Measurements from ENCODE around the gene OBSCN. TPM values are rescaled to one million over a fixed set of nuclear protein-coding genes. Genes with fewer than 3 reads are reported as not detected.

Gene OBSCN
- total RNA-seq, 1 experiment from 2014 or later, result 5.6 TPM

DNA sequence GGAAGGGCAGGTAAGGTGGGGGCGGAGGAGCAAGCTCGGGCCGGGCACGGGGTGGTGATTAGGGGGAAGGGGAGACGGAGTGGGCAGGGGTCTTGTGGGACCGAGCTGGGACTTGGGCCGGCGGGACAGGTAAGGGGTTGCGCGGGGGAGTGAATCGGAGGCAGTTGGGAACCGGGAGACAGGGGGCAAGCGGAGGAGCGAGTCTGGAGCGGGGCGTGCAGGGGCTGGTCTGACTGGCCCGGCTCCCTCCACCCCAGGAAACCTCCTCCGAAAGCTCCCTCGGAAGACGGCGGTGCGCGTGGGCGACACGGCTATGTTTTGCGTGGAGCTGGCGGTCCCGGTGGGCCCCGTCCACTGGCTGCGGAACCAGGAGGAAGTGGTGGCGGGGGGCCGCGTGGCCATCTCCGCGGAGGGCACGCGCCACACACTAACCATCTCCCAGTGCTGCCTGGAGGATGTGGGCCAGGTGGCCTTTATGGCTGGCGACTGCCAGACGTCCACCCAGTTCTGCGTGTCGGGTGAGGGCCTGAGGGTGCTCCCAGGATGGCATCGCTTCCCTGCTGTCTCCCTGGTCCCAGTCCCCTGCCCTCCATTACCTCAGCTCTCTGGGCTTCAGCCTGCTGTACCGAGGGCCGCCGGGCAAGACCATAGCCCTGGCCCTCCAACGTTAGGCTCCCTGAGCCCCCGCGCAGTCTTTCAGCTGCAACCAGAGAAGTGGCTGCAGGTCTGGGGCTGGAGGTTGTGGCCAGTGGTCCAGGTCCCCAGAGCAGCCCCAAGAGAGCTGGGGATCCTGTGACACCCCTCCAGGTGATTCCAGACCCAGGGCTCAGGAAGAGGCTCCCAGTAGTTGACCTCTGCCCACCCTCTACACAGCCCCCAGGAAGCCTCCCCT lies 6.3 kb downstream of the OBSCN start:
- Mint-ChIP-seq H3K27ac (ENCODE audit: unreplicated experiment) (no peak overlapping the region), H3K4me1 (ENCODE audit: low read depth, unreplicated experiment) (no peaks in the 10 kb centered on the region), H3K9me3 (ENCODE audit: unreplicated experiment) (no peaks in the 10 kb centered on the region), H3K36me3 (ENCODE audit: insufficient read depth, unreplicated experiment) (no peaks in the 10 kb centered on the region), H3K4me3 (ENCODE audit: unreplicated experiment) (peak overlapping the region; percentile 73), H3K27me3 (ENCODE audit: insufficient read depth, unreplicated experiment) (no peaks in the 10 kb centered on the region)
- POLR2A ChIA-PET, result no interaction called here
- peak overlapping the region; percentile 54 for H3K4me3 ChIP-seq (ENCODE audit: low read depth, low read length)
- no peaks in the 10 kb centered on the region for H3K36me3 ChIP-seq (ENCODE audit: control insufficient read depth, insufficient read depth, low read length)
- TF ChIP-seq, protein P1, sequence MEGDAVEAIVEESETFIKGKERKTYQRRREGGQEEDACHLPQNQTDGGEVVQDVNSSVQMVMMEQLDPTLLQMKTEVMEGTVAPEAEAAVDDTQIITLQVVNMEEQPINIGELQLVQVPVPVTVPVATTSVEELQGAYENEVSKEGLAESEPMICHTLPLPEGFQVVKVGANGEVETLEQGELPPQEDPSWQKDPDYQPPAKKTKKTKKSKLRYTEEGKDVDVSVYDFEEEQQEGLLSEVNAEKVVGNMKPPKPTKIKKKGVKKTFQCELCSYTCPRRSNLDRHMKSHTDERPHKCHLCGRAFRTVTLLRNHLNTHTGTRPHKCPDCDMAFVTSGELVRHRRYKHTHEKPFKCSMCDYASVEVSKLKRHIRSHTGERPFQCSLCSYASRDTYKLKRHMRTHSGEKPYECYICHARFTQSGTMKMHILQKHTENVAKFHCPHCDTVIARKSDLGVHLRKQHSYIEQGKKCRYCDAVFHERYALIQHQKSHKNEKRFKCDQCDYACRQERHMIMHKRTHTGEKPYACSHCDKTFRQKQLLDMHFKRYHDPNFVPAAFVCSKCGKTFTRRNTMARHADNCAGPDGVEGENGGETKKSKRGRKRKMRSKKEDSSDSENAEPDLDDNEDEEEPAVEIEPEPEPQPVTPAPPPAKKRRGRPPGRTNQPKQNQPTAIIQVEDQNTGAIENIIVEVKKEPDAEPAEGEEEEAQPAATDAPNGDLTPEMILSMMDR (IDR thresholded peaks at IDR 0.05; ENCODE audit: insufficient read depth in 1 of 2, low read depth in 1 of 2, low read length in 1 of 2, severe bottlenecking in 1 of 2, unreplicated experiment in 1 of 2), result no peak
- no TSS peak for BruUV-seq (replicated peaks)
- no peaks in the 10 kb centered on the region for H3K4me1 ChIP-seq
- CTCF ChIA-PET, result interaction anchor here (0.7 to 1.3 kb wide), 5 partner anchors 62 to 301 kb away, joined by 3 to 6 read pairs (median 3); no protein-coding TSS in a partner anchor
- no peak for DNase-seq
- H3K9me3 ChIP-seq, result no peaks in the 10 kb centered on the region
- intact Hi-C loops (cut with micrococcal nuclease; ENCODE audit: unreplicated experiment), result loop anchor here (2.0 kb wide), 1 partner anchor 243 kb away; a partner anchor contains a TSS
- H3K27me3 ChIP-seq (replicated peaks; ENCODE audit: control insufficient read depth, insufficient read depth, low read length), result no peaks in the 10 kb centered on the region

DNA sequence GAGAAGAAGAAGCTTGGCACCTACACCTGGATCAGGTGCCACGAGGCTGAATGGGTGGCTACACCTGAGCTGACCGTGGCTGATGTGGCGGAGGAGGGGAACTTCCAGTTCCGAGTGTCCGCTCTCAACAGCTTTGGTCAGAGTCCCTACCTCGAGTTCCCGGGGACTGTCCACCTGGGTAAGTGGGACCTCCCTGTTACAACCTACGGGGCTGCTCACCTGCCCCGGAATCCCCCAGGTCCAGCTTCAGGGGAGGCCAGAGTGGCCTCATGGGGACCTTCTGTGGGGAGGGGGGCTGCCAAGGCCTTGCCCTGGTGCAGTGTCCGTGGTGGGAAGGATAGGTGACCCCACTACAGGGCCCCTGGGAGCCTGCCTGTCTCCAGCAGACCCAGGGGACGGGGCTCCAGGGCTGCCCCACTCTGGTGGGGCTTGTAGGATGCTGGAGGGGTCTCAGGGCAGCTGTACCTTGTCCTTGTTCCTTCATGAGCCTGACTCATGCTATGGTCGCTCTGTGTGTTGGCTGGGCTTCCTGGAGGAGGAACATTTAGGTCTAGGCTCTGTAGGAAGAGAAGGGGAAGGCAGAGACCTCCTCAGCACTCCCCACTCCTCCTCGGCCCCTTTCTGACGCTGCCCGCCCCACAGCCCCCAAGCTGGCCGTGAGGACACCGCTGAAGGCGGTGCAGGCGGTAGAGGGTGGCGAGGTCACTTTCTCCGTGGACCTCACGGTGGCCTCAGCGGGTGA lies 7.2 kb downstream of the OBSCN start:
- BruUV-seq (replicated peaks), result no TSS peak
- H3K27ac Mint-ChIP-seq (ENCODE audit: unreplicated experiment), result no peak overlapping the region

DNA sequence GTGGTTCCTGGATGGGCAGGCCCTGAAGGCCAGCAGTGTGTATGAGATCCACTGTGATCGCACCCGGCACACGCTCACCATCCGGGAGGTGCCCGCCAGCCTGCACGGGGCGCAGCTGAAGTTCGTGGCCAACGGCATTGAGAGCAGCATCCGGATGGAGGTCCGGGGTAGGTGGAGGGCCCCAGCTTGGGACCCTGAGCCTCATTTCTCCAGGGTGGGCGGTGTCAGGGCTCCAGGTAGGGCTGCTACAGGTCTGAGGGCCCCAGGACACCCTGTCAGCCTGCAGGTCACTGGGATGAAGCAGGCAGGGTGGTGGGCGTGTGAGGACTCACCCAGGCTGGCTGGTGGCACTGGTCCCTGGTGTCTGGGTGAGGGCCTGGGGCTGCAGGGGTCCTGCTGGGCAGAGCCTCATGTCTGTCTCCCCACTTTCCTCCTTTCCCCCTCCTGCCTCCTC lies 7.8 kb downstream of the OBSCN start:
- Mint-ChIP-seq H3K4me1 (ENCODE audit: low read depth, unreplicated experiment) (no peaks in the 10 kb centered on the region), H3K36me3 (ENCODE audit: insufficient read depth, unreplicated experiment) (no peaks in the 10 kb centered on the region), H3K9me3 (ENCODE audit: unreplicated experiment) (no peaks in the 10 kb centered on the region), H3K27ac (ENCODE audit: unreplicated experiment) (no peak overlapping the region), H3K4me3 (ENCODE audit: unreplicated experiment) (no peak overlapping the region), H3K27me3 (ENCODE audit: insufficient read depth, unreplicated experiment) (no peaks in the 10 kb centered on the region)
- no peak overlapping the region for H3K4me3 ChIP-seq (ENCODE audit: low read depth, low read length)
- TF ChIP-seq, protein P1 (IDR thresholded peaks at IDR 0.05; ENCODE audit: insufficient read depth in 1 of 2, low read depth in 1 of 2, low read length in 1 of 2, severe bottlenecking in 1 of 2, unreplicated experiment in 1 of 2), result no peak
- no peaks in the 10 kb centered on the region for H3K27me3 ChIP-seq (replicated peaks; ENCODE audit: control insufficient read depth, insufficient read depth, low read length)
- H3K9me3 ChIP-seq, result no peaks in the 10 kb centered on the region
- no peaks in the 10 kb centered on the region for H3K4me1 ChIP-seq
- BruUV-seq (replicated peaks), result no TSS peak
- CTCF ChIA-PET, result no interaction called here
- H3K36me3 ChIP-seq (ENCODE audit: control insufficient read depth, insufficient read depth, low read length), result no peaks in the 10 kb centered on the region
- intact Hi-C loops (cut with micrococcal nuclease; ENCODE audit: unreplicated experiment), result no loop called here
- DNase-seq, result no peak
- POLR2A ChIA-PET, result no interaction called here

More for the DNA sequence above, 7.2 kb downstream of the OBSCN start:
- DNase-seq, result no peak
- POLR2A ChIA-PET, result no interaction called here
- Mint-ChIP-seq H3K36me3 (ENCODE audit: insufficient read depth, unreplicated experiment) (no peaks in the 10 kb centered on the region), H3K4me1 (ENCODE audit: low read depth, unreplicated experiment) (no peaks in the 10 kb centered on the region), H3K4me3 (ENCODE audit: unreplicated experiment) (peak overlapping the region; percentile 73), H3K9me3 (ENCODE audit: unreplicated experiment) (no peaks in the 10 kb centered on the region), H3K27me3 (ENCODE audit: insufficient read depth, unreplicated experiment) (no peaks in the 10 kb centered on the region)
- TF ChIP-seq, protein P1 (IDR thresholded peaks at IDR 0.05; ENCODE audit: insufficient read depth in 1 of 2, low read depth in 1 of 2, low read length in 1 of 2, severe bottlenecking in 1 of 2, unreplicated experiment in 1 of 2), result no peak
- no peaks in the 10 kb centered on the region for H3K27me3 ChIP-seq (replicated peaks; ENCODE audit: control insufficient read depth, insufficient read depth, low read length)
- no peak overlapping the region for H3K4me3 ChIP-seq (ENCODE audit: low read depth, low read length)
- no peaks in the 10 kb centered on the region for H3K4me1 ChIP-seq
- intact Hi-C loops (cut with micrococcal nuclease; ENCODE audit: unreplicated experiment), result no loop called here
- H3K36me3 ChIP-seq (ENCODE audit: control insufficient read depth, insufficient read depth, low read length), result no peaks in the 10 kb centered on the region
- H3K9me3 ChIP-seq, result no peaks in the 10 kb centered on the region
- CTCF ChIA-PET, result no interaction called here
